NCI-H82 treated with DMSO at 0.1 percent for 48 hours (cell line): ENCODE measurements around the gene BHLHE41.

Experiments used
- DNase-seq: peaks from one replicate; lab custom pipeline; 2025; ENCODE audit not compliant: unreplicated experiment; lab: John Stamatoyannopoulos, UW

BHLHE41 gene

GRCh38 chr12:26135010-26135420 lies 10.2 kb upstream of the BHLHE41 start:
- no peak for DNase-seq

GRCh38 chr12:26134540-26134939 lies 9.7 kb upstream of the BHLHE41 start:
- no peak for DNase-seq

- DNase-seq = no peak
Measured at GRCh38 chr12:26133521-26133920, 8.7 kb upstream of the BHLHE41 start.

GRCh38 chr12:26132866-26133265 lies 8.0 kb upstream of the BHLHE41 start:
- no peak for DNase-seq

- no peak for DNase-seq
Measured at GRCh38 chr12:26131936-26132335, 7.1 kb upstream of the BHLHE41 start.

- no peak for DNase-seq
Measured at GRCh38 chr12:26130728-26131127, 5.9 kb upstream of the BHLHE41 start.

GRCh38 chr12:26128168-26128567 lies 3.3 kb upstream of the BHLHE41 start:
- no peak for DNase-seq

- DNase-seq = no peak
Measured at GRCh38 chr12:26127404-26127803, 2.6 kb upstream of the BHLHE41 start.

GRCh38 chr12:26126340-26127284 lies 1.8 kb upstream of the BHLHE41 start:
- DNase-seq = peak; percentile 41

- peak; percentile 56 for DNase-seq
Measured at GRCh38 chr12:26125400-26126339, 833 bp upstream of the BHLHE41 start.

- DNase-seq = peak; percentile 50
Measured at GRCh38 chr12:26123482-26123980, 1.3 kb downstream of the BHLHE41 start.

GRCh38 chr12:26122681-26123481 lies 2.0 kb downstream of the BHLHE41 start:
- no peak for DNase-seq

- no peak for DNase-seq
Measured at GRCh38 chr12:26122061-26122680, 2.7 kb downstream of the BHLHE41 start.

GRCh38 chr12:26121323-26122060 lies 3.3 kb downstream of the BHLHE41 start:
- no peak for DNase-seq

GRCh38 chr12:26120561-26121274 lies 4.1 kb downstream of the BHLHE41 start:
- DNase-seq = no peak

GRCh38 chr12:26119391-26119989 lies 5.3 kb downstream of the BHLHE41 start:
- peak; percentile 51 for DNase-seq

GRCh38 chr12:26118308-26118707 lies 6.5 kb downstream of the BHLHE41 start:
- DNase-seq = no peak
